SKM-1 treated with dmso at 0.1 percent for 144 hours (cell line): ENCODE measurements around the gene WDR43.

ENCODE experiments used
- DNase-seq: peaks from one replicate; lab custom pipeline; 2025; ENCODE audit not compliant: unreplicated experiment; lab: John Stamatoyannopoulos, UW

WDR43 gene

DNA sequence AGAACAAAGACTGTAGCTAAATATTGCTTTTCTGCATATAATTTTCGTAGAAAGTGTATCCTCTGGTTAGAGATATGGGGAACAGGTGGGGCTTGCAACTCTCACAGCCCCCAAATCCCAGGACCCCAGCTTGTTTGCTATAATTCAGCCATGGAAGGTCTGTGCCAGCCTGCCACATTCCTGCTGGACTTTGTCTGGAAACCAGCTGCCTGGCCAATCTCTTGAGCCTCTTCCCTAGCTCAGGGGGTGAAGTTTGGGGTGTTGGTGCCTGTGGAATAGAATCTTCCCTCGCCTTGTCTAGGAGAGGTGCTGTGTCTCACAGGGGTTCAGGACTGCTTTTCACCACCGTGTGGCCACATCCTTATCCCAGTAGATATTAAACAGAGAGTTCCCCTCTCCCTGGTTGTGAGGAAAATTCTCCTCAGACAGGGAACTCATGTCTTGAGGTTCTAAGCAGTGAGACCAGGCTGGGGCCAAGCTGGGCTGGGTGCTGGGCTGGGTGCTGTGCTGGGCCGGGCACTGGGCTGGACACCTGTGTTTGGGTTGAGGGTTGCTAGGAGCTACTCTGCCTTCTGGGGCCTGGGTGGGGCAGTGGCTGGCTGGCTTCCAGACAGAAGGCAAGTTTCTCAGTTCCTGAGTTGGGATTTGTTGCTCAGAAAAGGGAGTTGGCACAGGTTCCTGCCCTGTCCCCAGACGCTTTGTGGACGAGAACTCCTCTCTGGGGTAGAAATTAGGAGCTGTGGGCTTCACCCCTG lies 98.9 kb downstream of the WDR43 start:
- DNase-seq: no peak

DNA sequence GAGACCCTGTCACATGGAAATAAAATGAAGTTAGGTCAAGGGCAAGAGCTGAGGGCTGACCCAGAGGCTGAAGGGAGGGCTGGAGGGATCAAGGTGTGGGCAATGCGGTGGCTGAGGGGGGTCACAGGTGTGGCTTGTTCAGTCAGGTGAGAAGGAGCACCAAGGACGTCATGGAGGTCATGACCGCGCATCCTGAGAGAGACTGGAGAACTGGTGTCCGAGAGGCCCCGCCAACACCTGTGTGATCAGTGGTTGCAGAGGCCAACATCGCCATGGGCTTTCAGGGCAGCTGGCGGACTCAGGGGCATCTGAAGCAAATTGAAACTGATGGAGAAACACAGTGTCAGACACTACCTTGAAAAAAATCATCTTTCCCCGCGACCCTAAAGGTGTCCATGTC lies 99.6 kb downstream of the WDR43 start:
- DNase-seq: no peak

DNA sequence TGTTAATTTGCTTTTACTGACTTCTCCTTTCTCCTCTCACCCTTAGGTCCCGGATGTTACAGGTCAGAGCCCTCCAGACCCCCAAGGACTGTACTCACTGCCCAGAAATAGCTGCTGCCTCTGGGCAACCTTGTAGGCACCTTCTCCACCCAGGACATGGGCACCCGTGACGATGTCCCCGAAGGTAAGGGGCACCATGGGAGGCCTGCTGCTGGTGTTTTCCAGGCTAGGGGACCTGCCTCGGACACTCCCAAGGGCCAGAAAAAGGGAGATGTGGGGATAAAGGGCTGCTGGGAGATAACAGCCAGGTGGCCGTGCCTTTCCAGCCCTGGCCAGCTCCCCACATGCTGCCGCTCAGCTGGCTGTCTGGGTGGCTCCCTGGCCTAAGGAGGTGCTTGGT lies 100.2 kb downstream of the WDR43 start:
- DNase-seq: no peak

DNA sequence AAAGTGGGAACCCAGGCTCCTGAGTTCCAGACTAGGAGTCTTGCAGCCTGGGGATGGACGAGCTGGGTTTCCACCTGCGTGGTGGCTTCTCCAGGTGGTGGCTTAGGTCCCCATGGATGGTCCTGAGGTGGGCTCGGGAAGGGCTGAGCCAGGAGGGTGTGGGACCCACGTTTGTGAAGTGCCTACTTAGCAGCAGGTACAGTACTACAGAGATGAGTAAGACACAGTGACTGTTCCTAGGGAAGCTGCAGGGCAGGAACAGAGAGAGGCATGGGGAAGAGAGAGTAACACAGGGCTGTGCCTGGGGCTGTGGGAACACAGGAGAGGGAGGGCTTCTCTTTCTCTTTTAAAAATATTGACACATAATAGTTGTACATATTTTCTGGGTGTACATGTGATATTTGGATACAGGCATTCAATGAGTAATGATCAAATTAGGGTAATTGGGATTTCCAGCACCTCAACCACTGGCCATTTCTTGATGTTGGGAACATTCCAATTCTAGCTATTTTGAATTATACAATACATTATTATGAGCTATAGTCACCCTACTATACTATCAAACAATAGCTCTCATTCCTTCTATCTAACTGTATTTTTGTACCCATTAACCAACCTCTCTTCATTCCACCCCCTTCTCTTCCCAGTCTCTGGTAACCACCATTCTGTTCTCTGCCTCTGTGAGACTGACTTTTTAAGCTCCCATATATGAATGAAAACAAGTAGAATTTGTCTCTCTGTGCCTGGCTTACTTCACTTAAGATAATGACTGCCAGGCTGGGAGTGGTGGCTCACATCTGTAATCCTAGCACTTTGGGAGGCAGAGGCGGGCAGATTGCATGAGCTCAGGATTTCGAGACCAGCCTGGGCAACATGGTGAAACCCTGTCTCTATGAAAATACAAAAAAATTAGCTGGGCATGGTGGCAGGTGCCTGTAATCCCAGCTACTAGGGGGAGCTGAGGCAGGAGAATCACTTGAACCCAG lies 101.6 kb downstream of the WDR43 start:
- DNase-seq: no peak

DNA sequence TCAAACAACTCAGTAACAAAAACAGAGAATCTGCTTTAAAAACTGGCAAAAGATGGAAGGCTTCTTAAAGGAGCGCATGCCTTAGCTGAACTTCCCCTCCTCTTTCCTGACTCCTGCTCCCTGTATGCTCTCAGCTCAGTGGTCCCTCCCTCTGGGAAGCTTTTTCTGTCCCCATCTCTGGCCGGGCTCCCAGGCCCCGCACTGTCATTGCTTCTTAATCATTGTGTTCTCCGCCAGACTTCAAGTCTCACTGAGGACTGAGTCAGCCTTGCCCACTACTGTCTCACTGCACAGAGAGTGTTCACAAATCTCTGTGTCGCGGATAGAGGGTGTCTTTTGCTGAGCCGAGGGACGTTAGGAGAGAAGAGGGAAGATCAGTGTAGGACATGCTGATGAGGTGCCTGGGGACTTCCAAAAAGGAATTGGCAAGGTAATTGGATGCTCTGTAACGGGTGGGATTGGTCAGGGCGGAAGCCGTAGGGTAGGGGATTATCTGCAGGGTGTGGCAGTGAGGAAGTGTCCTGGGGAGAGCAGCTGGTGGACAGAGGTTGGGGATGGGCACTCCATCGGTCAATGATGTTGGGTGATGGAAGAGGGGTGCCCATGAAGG lies 102.9 kb downstream of the WDR43 start:
- DNase-seq: no peak
